Measurements from ENCODE around the gene SPN.
"Not testable (repeated sequence)": the region's sequence is repeated elsewhere in the genome, so short reads cannot be mapped to it uniquely, and the experiment has no call there.

SPN gene, protein sequence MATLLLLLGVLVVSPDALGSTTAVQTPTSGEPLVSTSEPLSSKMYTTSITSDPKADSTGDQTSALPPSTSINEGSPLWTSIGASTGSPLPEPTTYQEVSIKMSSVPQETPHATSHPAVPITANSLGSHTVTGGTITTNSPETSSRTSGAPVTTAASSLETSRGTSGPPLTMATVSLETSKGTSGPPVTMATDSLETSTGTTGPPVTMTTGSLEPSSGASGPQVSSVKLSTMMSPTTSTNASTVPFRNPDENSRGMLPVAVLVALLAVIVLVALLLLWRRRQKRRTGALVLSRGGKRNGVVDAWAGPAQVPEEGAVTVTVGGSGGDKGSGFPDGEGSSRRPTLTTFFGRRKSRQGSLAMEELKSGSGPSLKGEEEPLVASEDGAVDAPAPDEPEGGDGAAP

DNA sequence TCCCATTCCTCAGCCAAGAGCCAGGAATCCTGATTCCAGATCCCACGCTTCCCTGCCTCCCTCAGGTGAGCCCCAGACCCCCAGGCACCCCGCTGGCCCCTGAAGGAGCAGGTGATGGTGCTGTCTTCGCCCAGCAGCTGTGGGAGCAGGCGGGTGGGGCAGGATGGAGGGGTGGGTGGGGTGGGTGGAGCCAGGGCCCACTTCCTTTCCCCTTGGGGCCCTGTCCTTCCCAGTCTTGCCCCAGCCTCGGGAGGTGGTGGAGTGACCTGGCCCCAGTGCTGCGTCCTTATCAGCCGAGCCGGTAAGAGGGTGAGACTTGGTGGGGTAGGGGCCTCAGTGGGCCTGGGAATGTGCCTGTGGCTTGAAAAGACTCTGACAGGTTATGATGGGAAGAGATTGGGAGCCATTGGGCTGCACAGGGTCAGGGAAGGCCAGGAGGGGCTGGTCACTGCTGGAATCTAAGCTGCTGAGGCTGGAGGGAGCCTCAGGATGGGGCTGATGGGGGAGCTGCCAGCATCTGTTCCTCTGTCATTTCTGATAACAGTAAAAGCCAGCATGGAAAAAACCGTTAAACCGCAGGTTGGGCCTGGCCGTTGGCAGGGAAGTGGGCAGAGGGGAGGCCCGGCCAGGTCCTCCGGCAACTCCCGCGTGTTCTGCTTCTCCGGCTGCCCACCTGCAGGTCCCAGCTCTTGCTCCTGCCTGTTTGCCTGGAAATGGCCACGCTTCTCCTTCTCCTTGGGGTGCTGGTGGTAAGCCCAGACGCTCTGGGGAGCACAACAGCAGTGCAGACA is at the start of gene SPN:
SPN (plus strand) TSS at position 232 of the 791 bp plus-strand sequence; CDS start at position 714, 482 bp downstream.
- DNase-seq, result no peak

DNA sequence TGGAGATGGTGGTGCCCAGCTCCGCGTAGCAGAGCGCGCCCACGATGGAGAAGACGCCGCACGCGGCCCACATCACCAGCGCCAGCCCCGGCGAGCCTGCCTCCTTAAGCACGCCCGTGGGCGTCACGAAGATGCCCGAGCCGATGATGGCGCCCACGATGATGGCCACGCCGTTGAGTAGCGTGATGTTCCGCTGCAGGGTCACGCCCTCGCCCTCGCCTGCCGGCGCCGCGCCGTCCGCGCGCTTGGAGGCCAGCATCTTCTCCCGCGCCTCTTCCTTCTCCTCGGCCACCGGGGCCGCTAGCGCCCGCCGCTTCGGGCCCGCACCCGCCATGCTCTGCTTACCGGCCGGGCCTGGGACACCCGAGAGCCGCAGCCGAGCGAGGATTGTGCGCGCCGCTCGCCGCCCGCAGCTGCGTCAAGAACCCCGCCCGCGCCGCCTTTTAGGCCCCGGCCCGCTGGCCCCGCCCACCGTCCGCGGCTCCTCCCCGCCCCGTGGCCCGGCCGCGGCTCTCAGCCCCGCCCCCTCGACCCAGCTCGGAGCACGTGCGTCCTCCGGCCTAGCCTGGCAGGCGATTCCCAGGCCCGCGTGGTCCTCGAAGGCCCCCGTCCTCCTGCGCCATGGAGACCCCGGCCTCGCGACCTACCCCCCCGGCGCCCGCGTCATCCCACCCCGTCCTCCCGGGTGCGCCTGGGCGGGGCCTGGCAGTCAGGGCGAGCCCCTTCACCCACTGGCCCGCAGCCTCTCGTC is 49.6 kb upstream of the SPN start:
- not testable (repeated sequence) for DNase-seq

DNA sequence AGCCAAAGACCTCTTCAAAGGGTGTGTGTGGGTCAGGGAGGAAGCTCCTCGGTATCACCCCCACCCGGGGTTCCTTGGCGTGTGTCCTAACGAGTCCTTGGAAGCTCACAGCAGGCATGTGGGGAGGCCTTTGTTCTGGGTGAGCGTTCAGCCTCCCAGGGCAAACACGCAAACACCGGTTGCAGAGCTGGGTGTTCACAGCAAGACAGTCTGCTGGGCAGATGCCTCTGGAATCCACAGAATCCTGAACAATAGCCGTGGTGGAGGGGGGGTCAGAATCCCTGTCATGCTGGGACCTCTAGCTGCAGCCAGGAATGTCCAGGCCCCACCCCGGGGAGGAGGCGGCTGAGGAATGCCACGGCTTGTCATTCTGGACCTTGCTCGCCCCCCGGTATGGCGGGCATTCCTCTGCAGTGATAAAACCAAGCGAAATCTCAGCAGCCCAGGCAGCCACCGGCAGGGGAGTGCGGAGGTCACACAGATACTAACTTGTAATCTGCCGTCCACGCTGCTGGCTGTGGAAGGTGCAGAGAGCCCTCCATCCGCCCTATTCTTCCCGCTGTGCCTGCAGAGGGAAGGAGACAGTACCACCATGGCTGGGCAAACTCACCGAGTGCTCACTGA is 48.2 kb upstream of the SPN start:
- not testable (repeated sequence) for DNase-seq

DNA sequence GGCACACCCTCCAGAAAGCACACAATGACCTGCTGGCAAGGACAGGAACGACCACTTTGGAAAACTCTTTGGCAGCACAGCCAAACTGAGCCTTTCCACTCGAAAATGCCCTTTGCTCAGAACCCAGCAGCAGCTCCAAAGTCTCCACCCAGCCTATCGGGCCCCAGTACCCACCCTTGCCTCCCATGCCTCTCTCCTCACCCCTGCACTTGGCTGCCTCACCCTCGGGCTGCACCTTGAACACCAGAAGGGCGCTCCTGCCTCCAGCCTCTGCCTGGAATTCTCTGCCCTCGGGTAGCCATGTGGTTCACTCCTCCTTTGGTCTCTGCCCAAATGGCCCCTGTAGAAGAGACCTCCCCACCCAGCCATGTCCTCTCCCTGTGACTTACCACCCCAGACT is 46.9 kb upstream of the SPN start:
- not testable (repeated sequence) for DNase-seq

DNA sequence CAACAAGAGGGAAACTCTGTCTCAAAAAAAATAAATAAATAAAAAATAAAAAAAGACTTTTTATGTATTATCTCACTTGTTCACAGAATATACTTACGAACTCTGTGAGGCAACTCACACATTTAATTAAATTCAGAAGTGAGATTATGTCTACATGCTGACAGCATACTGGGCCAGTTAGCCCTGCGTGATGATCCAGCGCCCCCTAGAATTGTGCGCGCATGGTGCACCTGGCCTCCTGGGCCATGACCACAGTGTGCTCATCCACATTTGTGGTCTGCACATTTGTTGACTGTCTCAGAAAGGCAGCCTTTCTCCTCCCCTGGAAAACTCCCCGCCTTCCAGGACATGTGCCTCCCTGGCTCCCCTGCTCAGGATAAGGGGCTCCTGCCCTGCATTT is 42.5 kb upstream of the SPN start:
- DNase-seq, result not testable (repeated sequence)

DNA sequence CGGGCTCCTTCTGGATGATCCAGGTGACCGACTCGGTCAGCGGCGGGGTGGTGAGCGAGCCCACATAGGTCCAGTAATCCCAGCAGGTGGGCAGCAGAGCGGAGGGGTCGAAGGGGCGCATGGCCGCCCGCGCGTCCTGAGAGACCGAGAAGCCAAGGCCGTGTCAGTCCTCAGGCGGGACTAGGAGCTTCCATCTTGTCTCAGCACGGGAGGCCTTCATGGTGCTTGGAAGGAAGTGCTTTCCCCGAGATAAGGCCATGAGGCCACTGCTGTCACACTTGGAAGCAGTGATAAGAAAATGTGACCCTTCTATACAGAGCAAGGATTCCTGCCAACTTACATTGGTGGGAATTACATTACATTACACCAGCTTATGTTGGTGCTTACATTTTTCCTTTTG is 40.3 kb upstream of the SPN start:
- DNase-seq, result not testable (repeated sequence)

DNA sequence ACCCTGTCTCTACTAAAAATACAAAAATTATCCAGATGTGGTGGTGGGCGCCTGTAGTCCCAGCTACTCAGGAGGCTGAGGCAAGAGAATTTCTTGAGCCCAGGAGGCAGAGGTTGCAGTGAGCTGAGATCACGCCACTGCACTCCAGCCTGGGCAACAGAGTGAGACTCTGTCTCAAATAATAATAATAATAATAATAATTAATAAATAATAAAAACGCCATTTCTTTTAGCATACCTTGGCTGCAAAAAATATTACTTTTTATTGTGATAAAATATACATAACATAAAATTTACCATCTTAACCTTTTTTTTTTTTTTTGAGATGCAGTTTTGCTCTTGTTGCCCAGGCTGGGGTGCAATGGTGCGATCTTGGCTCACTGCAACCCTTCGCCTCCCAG is 39.8 kb upstream of the SPN start:
- not testable (repeated sequence) for DNase-seq

DNA sequence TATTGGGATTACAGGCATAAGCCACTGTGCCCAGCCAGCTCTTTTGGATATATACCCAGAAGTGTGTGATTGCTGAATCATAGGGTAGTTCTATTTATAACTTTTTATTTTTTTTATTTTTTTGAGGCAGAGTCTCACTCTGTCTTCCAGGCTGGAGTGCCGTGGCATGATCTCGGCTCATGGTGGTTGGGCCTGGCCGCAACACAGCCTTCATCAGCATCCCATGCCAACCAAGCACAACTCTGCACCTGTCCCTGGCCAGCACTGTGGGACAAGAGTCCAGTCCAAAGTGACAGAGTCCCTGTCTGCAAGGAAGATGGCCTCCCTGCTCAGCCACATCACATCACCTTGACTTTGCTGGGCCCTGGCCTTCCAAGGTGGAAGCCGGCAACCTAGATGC is 37.9 kb upstream of the SPN start:
- DNase-seq, result not testable (repeated sequence)

DNA sequence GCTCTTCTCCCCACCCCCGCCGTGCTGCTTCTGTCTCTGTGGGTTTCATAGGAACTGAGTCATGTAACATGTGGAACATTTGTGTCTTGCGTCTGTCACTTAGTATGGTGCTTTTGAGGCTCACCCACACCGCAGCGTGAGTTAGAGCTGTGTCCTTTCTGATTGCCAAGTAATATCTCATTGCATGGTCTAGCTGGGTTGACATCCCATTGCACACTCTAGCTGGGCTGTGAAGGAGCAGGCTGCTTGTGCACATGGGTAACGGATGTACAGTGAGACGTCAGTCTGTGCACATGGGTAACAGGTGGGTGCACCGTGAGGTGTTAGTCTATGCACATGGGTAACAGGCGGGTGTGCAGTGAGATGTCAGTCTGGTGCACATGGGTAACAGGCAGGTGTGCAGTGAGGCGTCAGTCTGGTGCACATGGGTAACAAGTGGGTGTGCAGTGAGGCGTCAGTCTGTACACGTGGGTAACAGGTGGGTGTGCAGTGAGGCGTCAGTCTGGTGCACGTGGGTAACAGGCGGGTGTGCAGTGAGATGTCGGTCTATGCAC is 36.2 kb upstream of the SPN start:
- DNase-seq, result not testable (repeated sequence)

DNA sequence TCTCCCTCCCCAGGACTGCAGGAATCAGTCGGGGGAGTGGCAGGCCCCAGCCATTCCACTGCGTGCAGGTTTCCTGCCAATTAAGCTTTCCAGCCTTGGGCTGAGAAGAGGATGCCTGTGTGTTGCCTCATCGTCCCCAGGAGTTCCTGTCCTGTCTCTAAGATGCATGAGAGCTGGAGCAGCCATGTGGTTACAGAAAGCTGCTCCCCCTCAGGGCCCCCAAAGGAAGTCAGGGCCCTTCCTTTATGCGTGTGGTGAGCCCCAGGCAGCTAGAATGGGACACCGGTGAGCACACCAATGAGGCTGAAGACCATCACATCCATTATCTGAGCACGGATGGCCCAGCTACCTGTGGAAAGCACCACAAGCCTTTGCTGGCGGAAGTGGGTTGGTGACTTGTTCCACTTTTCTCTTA is 35.4 kb upstream of the SPN start:
- DNase-seq, result not testable (repeated sequence)

DNA sequence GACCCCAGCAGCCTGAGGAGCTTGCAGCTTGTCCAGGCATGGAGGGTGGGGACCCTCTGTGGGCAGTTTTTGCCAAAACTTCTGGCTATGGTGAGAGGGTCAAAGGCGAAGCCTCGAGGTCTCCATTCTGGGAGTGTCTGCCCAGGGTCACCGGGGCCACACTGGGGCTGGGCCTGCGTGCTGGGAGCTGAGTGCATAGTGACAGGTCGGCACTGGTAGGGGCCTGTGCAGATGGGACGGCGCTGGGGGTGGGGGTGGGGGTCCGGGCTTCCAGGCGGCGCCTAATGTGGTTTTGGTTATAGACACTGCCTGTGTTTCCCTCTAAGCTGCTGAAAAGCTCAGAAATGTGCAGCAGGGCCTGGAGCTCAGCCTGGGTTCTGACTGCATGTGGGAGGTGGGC is 34.3 kb upstream of the SPN start:
- DNase-seq, result not testable (repeated sequence)

DNA sequence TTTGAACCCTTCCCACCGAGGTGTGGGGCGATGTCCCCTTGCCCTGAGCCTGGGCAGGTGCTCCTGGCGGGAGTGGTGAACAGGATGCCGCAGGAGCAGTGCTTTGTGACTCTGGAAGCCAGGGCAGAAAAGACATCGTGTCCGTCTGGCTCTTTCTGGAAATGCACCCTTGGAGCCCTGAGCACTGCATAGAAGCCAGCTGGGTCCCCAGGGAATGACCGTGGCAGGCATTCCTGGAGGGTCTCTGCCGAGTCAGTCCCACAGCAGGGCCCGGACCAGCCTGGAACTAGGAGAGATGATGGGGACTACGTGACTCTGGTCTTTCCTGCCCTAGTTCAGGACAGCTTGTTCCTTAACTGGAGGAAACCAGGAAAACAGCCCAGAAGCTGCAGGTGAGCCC is 33.7 kb upstream of the SPN start:
- not testable (repeated sequence) for DNase-seq

DNA sequence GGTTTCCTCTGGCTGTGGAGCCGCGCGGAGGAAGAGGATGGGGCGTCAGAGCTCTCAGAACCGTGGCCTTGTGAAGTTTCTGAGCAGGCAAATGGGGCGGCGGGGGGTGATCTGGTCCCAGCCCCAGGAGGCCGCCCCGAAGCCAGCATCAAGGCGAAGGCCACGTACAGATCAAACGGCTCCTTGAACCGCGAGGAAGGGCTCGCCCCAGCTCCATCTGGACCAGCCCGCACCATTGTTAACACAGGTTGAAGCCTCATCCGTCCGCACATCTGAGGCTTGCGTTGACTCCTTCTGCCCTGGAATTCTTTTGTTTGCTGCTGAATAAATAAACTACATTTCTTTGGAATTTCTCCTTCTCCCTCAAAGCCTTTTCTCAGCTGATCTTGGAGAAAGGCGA is 31.4 kb upstream of the SPN start:
- not testable (repeated sequence) for DNase-seq

DNA sequence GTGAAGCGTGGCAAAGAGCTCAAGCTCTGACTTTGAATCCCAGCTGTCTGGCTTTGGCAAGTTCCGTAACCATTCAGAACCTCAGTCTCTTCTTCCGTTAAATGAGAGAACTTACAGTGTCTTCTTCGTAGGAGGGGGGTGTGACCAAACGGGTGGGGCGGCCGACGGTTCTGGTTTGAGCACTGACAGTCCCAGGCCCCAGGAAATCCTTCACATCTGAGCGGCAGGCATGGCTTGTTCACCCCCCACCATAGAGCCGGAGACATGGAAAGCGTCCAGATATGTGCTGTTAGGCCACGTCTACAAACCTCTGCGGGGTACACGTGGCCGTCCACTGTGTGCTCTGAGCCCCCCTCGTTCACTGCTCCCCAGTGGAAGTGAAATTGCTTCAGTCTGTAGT is 27.1 kb upstream of the SPN start:
- not testable (repeated sequence) for DNase-seq

DNA sequence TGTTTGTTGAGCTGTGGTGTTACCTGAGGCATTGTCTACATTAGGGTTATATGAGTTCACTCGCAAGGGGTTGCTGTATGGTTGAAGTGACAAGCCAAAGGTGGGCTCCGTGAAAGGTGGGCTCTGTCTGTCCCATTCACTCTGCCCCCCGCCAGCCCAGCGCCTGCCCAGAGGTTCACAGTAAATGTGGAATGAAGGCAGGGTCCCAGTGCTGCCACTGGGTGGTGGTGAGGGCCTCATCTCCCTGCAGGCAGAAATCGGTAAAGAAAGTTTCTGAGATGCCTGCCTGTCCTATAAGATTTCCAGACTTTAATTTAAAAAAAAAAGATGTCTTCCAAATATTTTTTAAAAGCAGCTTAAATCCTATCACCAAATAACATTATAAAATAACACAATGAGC is 26.7 kb upstream of the SPN start:
- DNase-seq, result not testable (repeated sequence)

DNA sequence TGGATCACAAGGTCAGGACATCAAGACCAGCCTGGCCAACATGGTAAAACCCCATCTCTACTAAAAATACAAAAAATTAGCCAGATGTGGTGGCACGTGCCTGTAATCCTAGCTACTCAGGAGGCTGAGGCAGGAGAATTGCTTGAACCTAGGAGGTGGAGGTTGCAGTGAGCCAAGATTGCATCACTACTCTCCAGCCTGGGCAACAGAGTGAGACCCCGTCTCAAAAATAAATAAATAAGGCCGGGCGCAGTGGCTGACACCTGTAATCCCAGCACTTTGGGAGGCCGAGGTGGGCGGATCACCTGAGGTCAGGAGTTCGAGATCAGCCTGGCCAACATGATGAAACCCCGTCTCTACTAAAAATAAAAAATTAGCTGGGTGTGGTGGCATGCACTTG is 24.3 kb upstream of the SPN start:
- DNase-seq, result not testable (repeated sequence)

DNA sequence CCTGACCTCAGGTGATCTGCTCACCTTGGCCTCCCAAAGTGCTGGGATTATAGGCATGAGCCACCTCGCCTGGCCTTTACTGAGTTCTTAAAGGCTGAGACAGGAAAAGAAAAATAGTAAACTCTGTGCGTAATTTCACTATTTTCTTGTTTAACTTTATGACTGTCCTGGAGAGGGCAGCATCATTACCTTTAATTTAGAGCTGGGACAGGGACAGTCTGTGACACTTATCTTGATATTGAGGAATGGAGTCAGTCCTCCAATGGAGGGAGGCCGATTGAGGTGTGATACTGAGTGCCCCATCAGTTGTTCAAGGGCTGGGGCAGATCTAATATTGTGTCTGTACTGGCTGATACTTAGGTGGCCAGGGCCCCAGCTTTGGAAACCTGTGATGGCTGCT is 21.5 kb upstream of the SPN start:
- DNase-seq, result no peak

DNA sequence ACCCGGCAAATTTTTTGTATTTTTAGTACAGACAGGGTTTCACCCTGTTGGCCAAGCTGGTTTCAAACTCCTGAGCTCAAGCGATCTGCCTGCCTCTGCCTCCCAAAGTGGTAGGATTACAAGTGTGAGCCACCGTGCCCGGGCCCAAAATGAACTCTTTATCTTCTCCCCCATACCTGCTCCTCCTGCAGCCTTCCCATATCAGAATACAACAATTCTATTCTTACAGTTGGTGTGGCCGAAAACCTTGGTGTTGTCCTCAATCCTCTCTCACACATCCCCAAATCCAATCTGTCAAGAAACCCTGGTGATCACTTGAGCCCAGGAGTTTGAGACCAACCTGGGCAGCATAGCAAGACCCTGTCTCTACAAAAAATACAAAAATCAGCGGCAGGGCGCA is 19.5 kb upstream of the SPN start:
- no peak for DNase-seq

DNA sequence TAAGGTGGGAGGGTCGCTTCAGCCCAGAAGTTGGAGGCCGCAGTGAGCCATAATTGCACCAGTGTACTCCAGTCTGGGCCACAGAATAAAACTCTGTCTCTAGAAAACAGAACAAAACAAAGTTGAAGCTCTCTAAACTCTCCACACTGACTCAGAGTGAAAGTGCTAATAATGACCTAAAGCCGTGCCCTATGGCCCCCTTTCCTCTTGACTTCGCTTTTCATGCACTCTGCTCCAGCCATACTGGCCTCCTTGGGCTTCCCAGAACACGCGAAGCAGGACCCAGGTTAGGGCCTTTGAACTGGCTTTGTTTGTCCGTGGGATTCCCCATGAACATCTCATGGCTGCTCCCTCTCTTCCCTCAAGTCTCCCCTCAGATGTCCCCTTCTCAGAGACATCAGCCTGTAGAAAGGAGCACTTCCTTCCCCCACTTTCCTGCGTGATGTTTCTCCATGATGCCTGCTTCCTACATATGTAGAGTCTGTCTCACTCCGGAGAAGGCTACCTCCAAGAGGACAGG is 18.6 kb upstream of the SPN start:
- no peak for DNase-seq

DNA sequence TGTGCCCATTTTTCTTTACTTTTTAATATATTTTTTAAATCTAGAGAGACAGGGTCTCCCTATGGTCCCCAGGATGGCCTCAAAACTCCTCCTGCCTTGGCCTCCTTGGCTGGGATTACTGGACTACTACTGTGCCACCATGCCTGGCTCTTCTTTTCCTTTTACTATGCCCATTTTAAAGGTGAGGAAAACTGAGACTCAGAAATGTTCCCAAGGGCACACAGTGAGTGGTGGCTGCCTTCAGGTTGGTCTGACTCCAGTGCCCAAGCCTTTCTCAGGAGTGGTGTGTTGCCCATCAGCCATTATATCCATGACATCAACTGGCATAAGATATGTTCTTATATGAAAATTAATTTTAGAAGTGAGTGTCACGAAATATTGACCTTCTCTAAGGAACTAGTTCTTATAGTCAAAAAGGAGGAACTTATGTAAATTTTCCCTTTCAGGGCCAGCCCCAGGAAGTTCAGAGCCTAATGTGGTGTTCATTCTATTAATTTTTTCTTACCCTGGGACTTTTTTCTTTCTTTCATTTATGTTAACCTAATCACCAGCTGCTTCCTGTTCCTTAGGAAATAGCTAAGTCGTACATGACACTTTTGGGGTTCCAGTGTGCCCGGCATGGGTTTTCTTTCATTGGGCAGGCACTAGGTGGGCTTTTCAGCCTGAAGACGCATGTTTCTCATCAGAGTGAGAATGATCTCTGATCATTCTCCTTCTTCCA is 17.9 kb upstream of the SPN start:
- DNase-seq, result no peak

DNA sequence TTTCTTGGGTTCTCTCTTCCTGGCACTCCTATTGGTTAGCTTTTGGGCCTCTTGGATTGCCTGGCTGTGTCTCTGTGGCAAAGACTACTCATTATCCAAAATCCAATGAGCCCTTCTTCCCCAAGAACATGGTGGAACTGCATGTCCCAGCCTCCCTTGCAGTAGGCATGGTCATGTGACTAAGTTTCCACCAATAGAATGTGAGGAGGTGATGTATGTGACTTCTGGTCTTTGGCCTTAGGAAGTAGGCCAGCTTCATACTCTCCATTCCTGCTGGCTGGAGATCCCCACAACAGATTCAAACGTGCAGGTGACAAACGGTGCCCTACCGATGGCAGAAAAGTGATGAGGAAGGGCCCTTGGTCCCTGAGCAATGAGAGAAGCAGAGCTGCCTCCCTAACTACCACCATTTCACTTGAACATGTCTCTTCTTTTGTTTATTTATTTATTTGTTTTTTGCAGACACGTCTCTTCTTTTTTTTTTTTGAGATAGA is 17.3 kb upstream of the SPN start:
- no peak for DNase-seq
